ENCODE results near the gene PXYLP1.
A peak's percentile ranks its signal among the peaks of the same experiment; 100 is the strongest.

Gene PXYLP1

DNA sequence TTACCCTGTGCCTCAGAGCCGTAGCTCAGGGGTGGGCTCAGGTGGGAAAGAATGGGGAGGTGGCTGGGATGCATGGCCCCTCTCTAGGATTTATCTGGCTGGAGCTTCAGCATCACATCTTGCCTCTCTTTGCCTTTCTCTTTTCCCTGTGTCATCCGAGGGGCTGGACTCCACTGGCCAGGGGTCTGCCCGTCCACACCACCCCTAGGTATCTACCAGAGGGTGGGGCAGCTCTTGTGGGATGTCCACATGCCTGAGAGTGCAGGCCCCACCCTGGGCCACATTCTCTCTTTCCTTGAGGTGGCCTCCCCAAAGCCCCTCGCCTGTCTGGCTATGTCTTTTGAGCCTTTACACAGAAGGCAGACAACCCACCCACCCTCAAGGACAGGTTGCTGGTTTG is 37.2 kb downstream of the PXYLP1 start:
- Histone ChIP-seq H3K36me3 (ENCODE audit: insufficient read depth, low read length) (peaks cover 85% of the 10 kb centered on the region), H4K20me1 (ENCODE audit: insufficient read depth, low read length) (peaks cover 3% of the 10 kb centered on the region; the same call in 1 of the 2 replicates), H3K4me3 (ENCODE audit: low read depth in 1 of 2, low read length in 2 of 2) (no peak overlapping the region), H3K27ac (ENCODE audit: low read length) (peak overlapping the region; percentile 98), H3K4me2 (ENCODE audit: insufficient read depth, low read length) (no peak overlapping the region), H2AFZ (ENCODE audit: low read depth, low read length) (no peak overlapping the region), H3K79me2 (ENCODE audit: insufficient read depth, low read length) (peaks cover 92% of the 10 kb centered on the region), H3K9me3 (ENCODE audit: insufficient read depth, low read length, severe bottlenecking) (no peaks in the 10 kb centered on the region), H3K9ac (ENCODE audit: low read depth, low read length) (no peak overlapping the region; the same call in 1 of the 2 replicates), H3K4me1 (ENCODE audit: insufficient read depth, low read length) (peaks cover 99% of the 10 kb centered on the region), H3K27me3 (ENCODE audit: insufficient read depth, low read length, poor library complexity) (no peaks in the 10 kb centered on the region)
- no peak for DNase-seq
- ATAC-seq (ENCODE audit: insufficient read depth, low read depth): no peak
- TF ChIP-seq, protein P1, sequence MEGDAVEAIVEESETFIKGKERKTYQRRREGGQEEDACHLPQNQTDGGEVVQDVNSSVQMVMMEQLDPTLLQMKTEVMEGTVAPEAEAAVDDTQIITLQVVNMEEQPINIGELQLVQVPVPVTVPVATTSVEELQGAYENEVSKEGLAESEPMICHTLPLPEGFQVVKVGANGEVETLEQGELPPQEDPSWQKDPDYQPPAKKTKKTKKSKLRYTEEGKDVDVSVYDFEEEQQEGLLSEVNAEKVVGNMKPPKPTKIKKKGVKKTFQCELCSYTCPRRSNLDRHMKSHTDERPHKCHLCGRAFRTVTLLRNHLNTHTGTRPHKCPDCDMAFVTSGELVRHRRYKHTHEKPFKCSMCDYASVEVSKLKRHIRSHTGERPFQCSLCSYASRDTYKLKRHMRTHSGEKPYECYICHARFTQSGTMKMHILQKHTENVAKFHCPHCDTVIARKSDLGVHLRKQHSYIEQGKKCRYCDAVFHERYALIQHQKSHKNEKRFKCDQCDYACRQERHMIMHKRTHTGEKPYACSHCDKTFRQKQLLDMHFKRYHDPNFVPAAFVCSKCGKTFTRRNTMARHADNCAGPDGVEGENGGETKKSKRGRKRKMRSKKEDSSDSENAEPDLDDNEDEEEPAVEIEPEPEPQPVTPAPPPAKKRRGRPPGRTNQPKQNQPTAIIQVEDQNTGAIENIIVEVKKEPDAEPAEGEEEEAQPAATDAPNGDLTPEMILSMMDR (IDR thresholded peaks at IDR 0.05; ENCODE audit: borderline replicate concordance, extremely low read depth, low read length, poor library complexity, severe bottlenecking): no peak
- no peak for TF ChIP-seq EZH2 (IDR thresholded peaks at IDR 0.05; ENCODE audit: borderline replicate concordance, low read depth, low read length, severe bottlenecking)

DNA sequence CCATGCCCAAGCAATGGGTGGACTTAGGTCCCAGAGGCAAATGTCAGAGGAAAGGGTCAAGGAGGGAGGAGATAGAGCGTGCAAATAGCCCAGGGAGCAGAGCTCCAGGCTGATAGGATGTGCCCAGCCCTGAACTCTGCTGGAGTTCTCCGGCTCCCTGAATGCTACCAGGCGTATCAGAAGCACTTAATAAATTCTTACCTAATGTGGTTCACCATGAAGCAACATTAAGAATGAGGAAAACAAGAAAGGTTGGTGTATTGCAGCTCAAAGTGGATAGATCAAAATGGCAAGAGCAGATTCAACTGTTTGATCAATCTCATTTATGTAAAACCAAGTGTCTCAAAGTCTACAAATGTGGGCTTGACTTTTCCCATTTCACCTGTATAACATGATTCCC is 38.3 kb downstream of the PXYLP1 start:
- Histone ChIP-seq H3K9me3 (ENCODE audit: insufficient read depth, low read length, severe bottlenecking) (no peaks in the 10 kb centered on the region), H2AFZ (ENCODE audit: low read depth, low read length) (no peak overlapping the region), H4K20me1 (ENCODE audit: insufficient read depth, low read length) (peaks cover 3% of the 10 kb centered on the region; the same call in 1 of the 2 replicates), H3K4me3 (ENCODE audit: low read depth in 1 of 2, low read length in 2 of 2) (no peak overlapping the region), H3K27me3 (ENCODE audit: insufficient read depth, low read length, poor library complexity) (no peaks in the 10 kb centered on the region), H3K9ac (ENCODE audit: low read depth, low read length) (no peak overlapping the region), H3K79me2 (ENCODE audit: insufficient read depth, low read length) (peaks cover 88% of the 10 kb centered on the region), H3K27ac (ENCODE audit: low read length) (peak overlapping the region; percentile 98), H3K4me1 (ENCODE audit: insufficient read depth, low read length) (peaks cover 99% of the 10 kb centered on the region), H3K36me3 (ENCODE audit: insufficient read depth, low read length) (peaks cover 85% of the 10 kb centered on the region), H3K4me2 (ENCODE audit: insufficient read depth, low read length) (no peak overlapping the region)
- no peak for TF ChIP-seq EZH2 (IDR thresholded peaks at IDR 0.05; ENCODE audit: borderline replicate concordance, low read depth, low read length, severe bottlenecking)
- TF ChIP-seq, protein P1 (IDR thresholded peaks at IDR 0.05; ENCODE audit: borderline replicate concordance, extremely low read depth, low read length, poor library complexity, severe bottlenecking): no peak
- ATAC-seq (ENCODE audit: insufficient read depth, low read depth) (no peak), DNase-seq (no peak)

DNA sequence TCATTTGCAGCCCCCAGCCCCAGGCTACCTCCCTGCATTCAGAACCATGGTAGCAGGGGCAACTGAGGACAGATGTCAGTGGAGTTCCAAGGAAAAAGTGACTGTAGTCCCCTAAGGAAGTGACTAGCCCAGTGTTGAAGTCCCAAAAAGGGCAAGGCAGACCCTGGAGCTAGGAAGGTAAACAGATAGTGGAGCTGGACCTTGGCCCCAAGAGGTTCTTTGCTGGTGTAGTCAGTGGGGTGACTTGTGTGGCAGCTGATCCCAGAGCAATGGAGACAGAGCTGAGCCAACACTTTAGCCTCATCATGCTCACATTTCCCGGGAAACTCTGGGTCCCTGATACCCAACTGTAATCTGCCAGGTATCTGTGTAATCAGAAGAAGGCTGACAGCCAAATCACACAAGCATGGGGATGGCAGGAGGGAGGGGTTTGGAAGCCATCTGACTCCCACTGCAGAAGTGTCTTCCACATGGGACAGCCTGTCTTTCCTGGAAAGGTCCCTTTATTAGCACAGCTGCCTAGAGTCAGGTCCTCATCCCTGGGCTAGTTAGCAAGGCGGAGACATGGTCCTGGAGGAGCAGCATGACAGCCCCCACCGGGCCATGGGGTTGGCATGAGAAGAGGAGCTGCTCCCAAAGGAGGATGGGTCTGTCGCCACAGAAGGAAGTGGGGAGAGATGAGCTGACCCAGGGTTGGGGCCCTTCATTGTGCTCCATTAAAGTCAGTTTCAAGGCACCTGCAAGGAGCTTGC is 39.8 kb downstream of the PXYLP1 start:
- H3K4me3 ChIP-seq (ENCODE audit: low read depth in 1 of 2, low read length in 2 of 2): no peak overlapping the region
- H3K9me3 ChIP-seq (ENCODE audit: insufficient read depth, low read length, severe bottlenecking): no peaks in the 10 kb centered on the region
- H2AFZ ChIP-seq (ENCODE audit: low read depth, low read length): no peak overlapping the region
- ATAC-seq (ENCODE audit: insufficient read depth, low read depth) (no peak), DNase-seq (no peak)
- peaks cover 3% of the 10 kb centered on the region; the same call in 1 of the 2 replicates for H4K20me1 ChIP-seq (ENCODE audit: insufficient read depth, low read length)
- H3K9ac ChIP-seq (ENCODE audit: low read depth, low read length): no peak overlapping the region; the same call in 1 of the 2 replicates
- H3K36me3 ChIP-seq (ENCODE audit: insufficient read depth, low read length): peaks cover 90% of the 10 kb centered on the region
- H3K4me1 ChIP-seq (ENCODE audit: insufficient read depth, low read length): peaks cover 88% of the 10 kb centered on the region
- TF ChIP-seq, protein P1 (IDR thresholded peaks at IDR 0.05; ENCODE audit: borderline replicate concordance, extremely low read depth, low read length, poor library complexity, severe bottlenecking): no peak
- TF ChIP-seq EZH2 (IDR thresholded peaks at IDR 0.05; ENCODE audit: borderline replicate concordance, low read depth, low read length, severe bottlenecking): no peak
- no peak overlapping the region for H3K4me2 ChIP-seq (ENCODE audit: insufficient read depth, low read length)
- H3K79me2 ChIP-seq (ENCODE audit: insufficient read depth, low read length): peaks cover 88% of the 10 kb centered on the region
- H3K27ac ChIP-seq (ENCODE audit: low read length): peak overlapping the region; percentile 60
- H3K27me3 ChIP-seq (ENCODE audit: insufficient read depth, low read length, poor library complexity): no peaks in the 10 kb centered on the region

All from DND-41 (cell line).